HepG2 (cell line): Measurements from ENCODE around the gene NTN5. TPM values are rescaled to one million over a fixed set of nuclear protein-coding genes. Genes with fewer than 3 reads are reported as not detected.

ENCODE experiments used
- ARHGAP35 ChIP-seq: sonication (generic); formaldehyde crosslinking; IDR thresholded peaks from 2 replicates; pipeline ENCODE4 v1.9.0; 2022; ENCODE audit warnings: mild to moderate bottlenecking, inconsistent platforms, moderate library complexity, missing genetic modification reagents, borderline replicate concordance
- MEIS2 ChIP-seq: sonication (generic); formaldehyde crosslinking; IDR thresholded peaks from 2 replicates; pipeline ENCODE4 v1.9.0; 2021; ENCODE audit warnings: mild to moderate bottlenecking, missing genetic modification reagents
- PAXIP1 ChIP-seq: sonication (generic); formaldehyde crosslinking; conservative IDR thresholded peaks from 2 replicates; pipeline ENCODE4 v1.4.0; 2020; ENCODE audit warnings: mild to moderate bottlenecking, missing genetic modification reagents, moderate library complexity
- ZNF17 ChIP-seq: sonication (generic); formaldehyde crosslinking; IDR thresholded peaks from 2 replicates; pipeline ENCODE4 v1.5.0; 2020; ENCODE audit warnings: mild to moderate bottlenecking, missing genetic modification reagents
- ZNF180 ChIP-seq: sonication (generic); formaldehyde crosslinking; IDR thresholded peaks from 2 replicates; pipeline ENCODE4 v1.4.0; 2020; ENCODE audit warnings: low read depth, missing genetic modification reagents, borderline replicate concordance
- ZNF207 ChIP-seq: fragments of 450-650 bp; IDR thresholded peaks from 2 replicates; pipeline ENCODE4 v1.6.1; 2016; ENCODE audit warnings: antibody characterized with exemption, borderline replicate concordance
- ZNF431 ChIP-seq: sonication (generic); formaldehyde crosslinking; IDR thresholded peaks from 2 replicates; pipeline ENCODE4 v1.9.0; 2022; ENCODE audit warnings: missing genetic modification reagents, low read depth, mild to moderate bottlenecking, borderline replicate concordance
- ZNF556 ChIP-seq: sonication (generic); formaldehyde crosslinking; IDR thresholded peaks from 2 replicates; pipeline ENCODE4 v1.4.0; 2020; ENCODE audit warnings: mild to moderate bottlenecking, missing genetic modification reagents, borderline replicate concordance
- ZNF570 ChIP-seq: sonication (generic); formaldehyde crosslinking; IDR thresholded peaks from 2 replicates; pipeline ENCODE4 v1.4.0; 2020; ENCODE audit warnings: mild to moderate bottlenecking, missing genetic modification reagents, borderline replicate concordance
- ZNF703 ChIP-seq: sonication (generic); formaldehyde crosslinking; IDR thresholded peaks from 2 replicates; pipeline ENCODE4 v1.5.1; 2020; ENCODE audit warnings: missing genetic modification reagents, mild to moderate bottlenecking, moderate library complexity, borderline replicate concordance
- ZNF772 ChIP-seq: sonication (generic); formaldehyde crosslinking; IDR thresholded peaks from 2 replicates; pipeline ENCODE4 v1.5.0; 2020; ENCODE audit warnings: mild to moderate bottlenecking, missing genetic modification reagents
- polyA plus RNA-seq, 8 experiments: library from polyadenylated mRNA; depleted of rRNA in 3 of 8; stranded (reverse) in 7 of 8; unstranded in 1 of 8; fragments of >200 nt; fragmentation: Illumina TruSeq in 4 of 8; extraction: Trizol in 4 of 8; gene quantifications; 2 replicates each; pipeline versions ENCODE4 v1.2.1 to v1.2.3, GENCODE V29; 2011 to 2016; ENCODE audit warnings: low read depth in 4 of 8, missing spikeins in 1 of 8, mixed read lengths in 1 of 8; ENCODE audit not compliant: insufficient read depth in 1 of 8
- total RNA-seq, 5 experiments: library from RNA; depleted of rRNA; stranded (reverse); fragments of >200 nt; fragmentation: Illumina TruSeq; extraction: Trizol; gene quantifications; 2 replicates each; pipeline ENCODE4 v1.2.3, GENCODE V29; 2016; ENCODE audit warnings: low read depth in 1 of 5
- TF ChIP-seq, protein P1 (sequence below): IDR thresholded peaks from 2 replicates; pipeline ENCODE4 v1.6.1; 2012; ENCODE audit warnings: low read length, improper control_type of control experiment
- TF ChIP-seq, protein P2 (sequence below): sonication (generic); formaldehyde crosslinking; conservative IDR thresholded peaks from 2 replicates; pipeline ENCODE4 v1.8.0; 2022; ENCODE audit warnings: missing genetic modification reagents
- TF ChIP-seq, protein P3 (sequence below): sonication (generic); formaldehyde crosslinking; IDR thresholded peaks from 2 replicates; pipeline ENCODE4 v1.4.0; 2020; ENCODE audit warnings: low read depth, mild to moderate bottlenecking, missing genetic modification reagents

NTN5 gene
- total and polyA plus RNA-seq, 2 of the 13 experiments (the other 11 are each of a cell fraction or from before 2014, with no cell fraction given): 0.05 TPM; not detected in 1

DNA sequence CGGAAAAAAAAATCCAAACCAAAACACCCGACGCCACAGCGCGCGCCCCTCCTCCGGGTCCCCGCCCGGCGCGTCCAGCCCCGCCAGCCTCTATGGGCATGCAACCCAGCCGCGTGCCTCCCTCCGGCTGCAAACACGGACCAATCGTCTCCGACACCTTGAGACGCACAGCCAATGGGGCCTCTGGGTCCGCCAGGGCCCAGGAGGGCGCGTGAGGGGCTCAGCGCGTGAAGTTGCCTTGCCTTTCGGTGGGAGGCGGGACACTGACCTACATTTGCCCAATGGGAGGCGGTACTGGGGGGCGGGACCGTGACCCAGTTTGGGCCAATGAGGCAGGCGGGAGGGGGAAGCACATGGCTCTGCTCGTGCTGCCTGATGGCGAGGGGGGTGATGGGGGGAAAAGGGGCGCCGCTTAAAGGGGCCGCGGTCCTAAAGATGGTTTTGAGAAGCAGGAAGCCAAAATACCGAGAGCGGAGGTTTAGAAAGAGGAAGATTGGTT is 35.3 kb downstream of the NTN5 start (continued):
- TF ChIP-seq MEIS2 (CRISPR knock-in tag) (no peak; the same call in 1 of the 2 replicates), ZNF556 (no peak), ZNF570 (CRISPR knock-in tag) (peak; percentile 80; the same call in 1 of the 2 replicates), ARHGAP35 (CRISPR knock-in tag) (peak; percentile 77), ZNF180 (no peak), ZNF772 (CRISPR knock-in tag) (peak; percentile 57; the same call in 1 of the 2 replicates), ZNF703 (peak; percentile 95; the same call in 1 of the 2 replicates), PAXIP1 (CRISPR knock-in tag) (peak; percentile 68), ZNF431 (CRISPR knock-in tag) (peak; percentile 84), ZNF17 (CRISPR knock-in tag) (no peak), ZNF207 (no peak)
- TF ChIP-seq, protein P1, sequence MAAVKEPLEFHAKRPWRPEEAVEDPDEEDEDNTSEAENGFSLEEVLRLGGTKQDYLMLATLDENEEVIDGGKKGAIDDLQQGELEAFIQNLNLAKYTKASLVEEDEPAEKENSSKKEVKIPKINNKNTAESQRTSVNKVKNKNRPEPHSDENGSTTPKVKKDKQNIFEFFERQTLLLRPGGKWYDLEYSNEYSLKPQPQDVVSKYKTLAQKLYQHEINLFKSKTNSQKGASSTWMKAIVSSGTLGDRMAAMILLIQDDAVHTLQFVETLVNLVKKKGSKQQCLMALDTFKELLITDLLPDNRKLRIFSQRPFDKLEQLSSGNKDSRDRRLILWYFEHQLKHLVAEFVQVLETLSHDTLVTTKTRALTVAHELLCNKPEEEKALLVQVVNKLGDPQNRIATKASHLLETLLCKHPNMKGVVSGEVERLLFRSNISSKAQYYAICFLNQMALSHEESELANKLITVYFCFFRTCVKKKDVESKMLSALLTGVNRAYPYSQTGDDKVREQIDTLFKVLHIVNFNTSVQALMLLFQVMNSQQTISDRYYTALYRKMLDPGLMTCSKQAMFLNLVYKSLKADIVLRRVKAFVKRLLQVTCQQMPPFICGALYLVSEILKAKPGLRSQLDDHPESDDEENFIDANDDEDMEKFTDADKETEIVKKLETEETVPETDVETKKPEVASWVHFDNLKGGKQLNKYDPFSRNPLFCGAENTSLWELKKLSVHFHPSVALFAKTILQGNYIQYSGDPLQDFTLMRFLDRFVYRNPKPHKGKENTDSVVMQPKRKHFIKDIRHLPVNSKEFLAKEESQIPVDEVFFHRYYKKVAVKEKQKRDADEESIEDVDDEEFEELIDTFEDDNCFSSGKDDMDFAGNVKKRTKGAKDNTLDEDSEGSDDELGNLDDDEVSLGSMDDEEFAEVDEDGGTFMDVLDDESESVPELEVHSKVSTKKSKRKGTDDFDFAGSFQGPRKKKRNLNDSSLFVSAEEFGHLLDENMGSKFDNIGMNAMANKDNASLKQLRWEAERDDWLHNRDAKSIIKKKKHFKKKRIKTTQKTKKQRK: no peak
- TF ChIP-seq, protein P2, sequence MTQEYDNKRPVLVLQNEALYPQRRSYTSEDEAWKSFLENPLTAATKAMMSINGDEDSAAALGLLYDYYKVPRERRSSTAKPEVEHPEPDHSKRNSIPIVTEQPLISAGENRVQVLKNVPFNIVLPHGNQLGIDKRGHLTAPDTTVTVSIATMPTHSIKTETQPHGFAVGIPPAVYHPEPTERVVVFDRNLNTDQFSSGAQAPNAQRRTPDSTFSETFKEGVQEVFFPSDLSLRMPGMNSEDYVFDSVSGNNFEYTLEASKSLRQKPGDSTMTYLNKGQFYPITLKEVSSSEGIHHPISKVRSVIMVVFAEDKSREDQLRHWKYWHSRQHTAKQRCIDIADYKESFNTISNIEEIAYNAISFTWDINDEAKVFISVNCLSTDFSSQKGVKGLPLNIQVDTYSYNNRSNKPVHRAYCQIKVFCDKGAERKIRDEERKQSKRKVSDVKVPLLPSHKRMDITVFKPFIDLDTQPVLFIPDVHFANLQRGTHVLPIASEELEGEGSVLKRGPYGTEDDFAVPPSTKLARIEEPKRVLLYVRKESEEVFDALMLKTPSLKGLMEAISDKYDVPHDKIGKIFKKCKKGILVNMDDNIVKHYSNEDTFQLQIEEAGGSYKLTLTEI (CRISPR knock-in tag): no peak
- TF ChIP-seq, protein P3, sequence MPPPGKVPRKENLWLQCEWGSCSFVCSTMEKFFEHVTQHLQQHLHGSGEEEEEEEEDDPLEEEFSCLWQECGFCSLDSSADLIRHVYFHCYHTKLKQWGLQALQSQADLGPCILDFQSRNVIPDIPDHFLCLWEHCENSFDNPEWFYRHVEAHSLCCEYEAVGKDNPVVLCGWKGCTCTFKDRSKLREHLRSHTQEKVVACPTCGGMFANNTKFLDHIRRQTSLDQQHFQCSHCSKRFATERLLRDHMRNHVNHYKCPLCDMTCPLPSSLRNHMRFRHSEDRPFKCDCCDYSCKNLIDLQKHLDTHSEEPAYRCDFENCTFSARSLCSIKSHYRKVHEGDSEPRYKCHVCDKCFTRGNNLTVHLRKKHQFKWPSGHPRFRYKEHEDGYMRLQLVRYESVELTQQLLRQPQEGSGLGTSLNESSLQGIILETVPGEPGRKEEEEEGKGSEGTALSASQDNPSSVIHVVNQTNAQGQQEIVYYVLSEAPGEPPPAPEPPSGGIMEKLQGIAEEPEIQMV (CRISPR knock-in tag): peak; percentile 84; the same call in 1 of the 2 replicates
